ENCODE data around the gene CNNM3. TPM values are rescaled to one million over a fixed set of nuclear protein-coding genes. Genes with fewer than 3 reads are reported as not detected.
A peak's percentile ranks its signal among the peaks of the same experiment; 100 is the strongest.

CNNM3 gene
- total and polyA plus RNA-seq, 2 experiments from 2014 or later = 18.9 to 37.6 TPM

DNA sequence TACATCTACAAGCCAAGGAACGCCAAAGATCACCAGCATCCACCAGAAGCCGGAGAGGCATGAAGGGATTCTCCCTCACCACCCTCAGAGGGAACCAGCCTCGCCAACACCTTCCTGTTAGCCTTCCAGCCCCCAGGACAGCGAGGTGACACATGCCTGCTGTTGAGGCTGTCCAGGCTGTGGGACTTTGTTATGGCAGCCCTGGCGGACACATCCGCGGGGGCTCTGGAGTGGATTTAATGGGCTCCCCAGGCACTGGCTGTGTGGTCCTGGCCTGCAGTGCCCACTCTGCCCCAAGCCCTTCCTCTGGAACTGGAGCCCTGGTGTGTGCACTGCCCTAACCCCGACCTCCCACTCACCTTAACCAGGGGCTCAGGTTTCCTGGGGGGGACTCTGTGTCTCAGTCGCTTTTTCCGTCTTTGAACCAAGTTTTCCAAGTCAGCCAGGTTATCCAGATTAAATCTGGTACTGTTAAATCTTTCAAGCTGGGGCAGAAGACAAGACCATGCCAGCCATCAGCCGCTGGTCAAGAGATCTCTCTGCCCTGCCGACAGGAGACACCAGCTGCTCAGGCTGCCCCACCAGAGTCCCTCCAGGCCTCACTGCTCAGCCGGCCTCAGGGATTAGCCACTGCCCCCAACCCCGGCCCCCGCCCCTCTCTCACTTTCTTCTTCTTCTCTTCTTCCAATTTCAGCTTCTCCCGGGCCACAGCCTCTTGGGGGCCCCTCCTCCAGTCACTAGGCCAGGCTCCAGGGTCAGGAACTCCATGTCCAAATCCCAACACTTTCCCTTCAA lies 25.8 kb downstream of the CNNM3 start:
- Histone ChIP-seq H3K4me1 (ENCODE audit: low read depth) (peaks cover 4% of the 10 kb centered on the region), H3K4me3 (no peak overlapping the region)
- TF ChIP-seq, protein P1, sequence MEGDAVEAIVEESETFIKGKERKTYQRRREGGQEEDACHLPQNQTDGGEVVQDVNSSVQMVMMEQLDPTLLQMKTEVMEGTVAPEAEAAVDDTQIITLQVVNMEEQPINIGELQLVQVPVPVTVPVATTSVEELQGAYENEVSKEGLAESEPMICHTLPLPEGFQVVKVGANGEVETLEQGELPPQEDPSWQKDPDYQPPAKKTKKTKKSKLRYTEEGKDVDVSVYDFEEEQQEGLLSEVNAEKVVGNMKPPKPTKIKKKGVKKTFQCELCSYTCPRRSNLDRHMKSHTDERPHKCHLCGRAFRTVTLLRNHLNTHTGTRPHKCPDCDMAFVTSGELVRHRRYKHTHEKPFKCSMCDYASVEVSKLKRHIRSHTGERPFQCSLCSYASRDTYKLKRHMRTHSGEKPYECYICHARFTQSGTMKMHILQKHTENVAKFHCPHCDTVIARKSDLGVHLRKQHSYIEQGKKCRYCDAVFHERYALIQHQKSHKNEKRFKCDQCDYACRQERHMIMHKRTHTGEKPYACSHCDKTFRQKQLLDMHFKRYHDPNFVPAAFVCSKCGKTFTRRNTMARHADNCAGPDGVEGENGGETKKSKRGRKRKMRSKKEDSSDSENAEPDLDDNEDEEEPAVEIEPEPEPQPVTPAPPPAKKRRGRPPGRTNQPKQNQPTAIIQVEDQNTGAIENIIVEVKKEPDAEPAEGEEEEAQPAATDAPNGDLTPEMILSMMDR (IDR thresholded peaks at IDR 0.05; ENCODE audit: low read depth, low read length) = no peak

DNA sequence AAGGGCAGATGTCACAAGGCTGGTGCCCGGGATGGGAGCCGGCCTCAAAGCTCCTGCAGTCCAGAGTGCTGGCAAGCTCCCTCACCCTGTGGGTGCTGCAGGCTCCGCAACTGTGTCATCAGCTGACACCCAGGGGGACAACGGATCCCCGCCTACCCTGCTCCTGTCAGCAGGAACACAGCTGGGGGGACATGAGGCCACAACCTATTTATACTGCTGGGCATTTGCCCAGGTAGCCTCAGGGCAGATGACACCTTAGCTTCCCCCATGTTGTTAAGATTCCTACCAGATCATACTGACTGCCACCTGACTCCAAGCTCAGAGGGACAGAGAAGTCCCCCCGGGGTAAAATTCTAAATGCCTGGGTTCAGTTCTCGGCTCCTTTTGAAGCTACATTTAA lies 26.5 kb downstream of the CNNM3 start:
- H3K27ac ChIP-seq = peak overlapping the region; percentile 10

More for the DNA sequence above, 25.8 kb downstream of the CNNM3 start:
- DNase-seq (ENCODE audit: low read depth in 1 of 2, low spot score in 1 of 2) = no peak
- Histone ChIP-seq H3K27me3 (no peaks in the 10 kb centered on the region), H3K27ac (no peak overlapping the region), H3K36me3 (peaks cover 4% of the 10 kb centered on the region), H3K9me3 (ENCODE audit: low read depth) (no peaks in the 10 kb centered on the region)

DNA sequence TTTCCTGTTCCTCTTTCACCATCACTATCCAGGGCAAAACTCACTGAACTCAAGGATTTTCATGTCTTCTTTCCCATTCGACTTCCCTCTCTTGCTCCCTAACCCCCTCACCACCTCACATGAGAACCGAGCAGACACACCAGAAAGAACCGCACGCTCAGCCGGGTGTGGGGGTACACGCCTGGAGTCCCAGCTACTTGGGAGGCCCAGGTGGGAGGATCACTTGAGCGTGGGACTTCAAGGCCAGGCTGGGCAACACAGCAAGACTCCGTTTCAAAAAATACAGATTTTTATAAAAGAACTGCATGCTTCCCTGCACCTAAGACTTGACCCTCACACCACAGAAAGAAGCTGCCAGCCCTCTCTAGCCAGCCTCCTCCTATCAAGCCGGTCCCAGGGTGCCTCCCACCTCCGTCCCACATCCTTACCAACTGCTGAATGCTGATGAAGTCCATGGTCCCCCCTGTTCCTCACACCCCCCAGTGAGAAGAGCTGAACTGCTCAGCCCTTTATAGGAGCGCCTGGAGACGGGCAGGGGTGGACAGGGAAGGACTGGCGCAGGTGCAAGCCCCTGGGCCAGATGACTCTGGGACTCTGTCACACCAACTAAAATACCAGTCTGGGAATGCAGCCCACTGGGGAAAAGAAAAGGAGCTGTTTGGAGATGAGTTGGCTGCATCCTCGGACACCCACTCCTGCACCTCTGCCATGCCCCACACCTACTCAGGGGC lies 27.6 kb downstream of the CNNM3 start, which contains the start of gene ANKRD23:
Gene ANKRD23, minus strand, starts transcription at position 484 of the 731 bp plus-strand sequence. Its CDS starts 29 bp downstream, at position 455.
- TF ChIP-seq, protein P1 (IDR thresholded peaks at IDR 0.05; ENCODE audit: low read depth, low read length) = no peak
- Histone ChIP-seq H3K27ac (peak within 1 kb of the TSS; percentile 10), H3K9me3 (ENCODE audit: low read depth) (no peaks in the 10 kb centered on the region), H3K27me3 (no peaks in the 10 kb centered on the region), H3K4me1 (ENCODE audit: low read depth) (peaks cover 7% of the 10 kb centered on the region), H3K36me3 (no peaks in the 10 kb centered on the region), H3K4me3 (no peak within 1 kb of the TSS)
- DNase-seq (ENCODE audit: low read depth in 1 of 2, low spot score in 1 of 2) = no peak

More for the DNA sequence above, 26.5 kb downstream of the CNNM3 start:
- Histone ChIP-seq H3K4me1 (ENCODE audit: low read depth) (peaks cover 4% of the 10 kb centered on the region), H3K27me3 (no peaks in the 10 kb centered on the region), H3K9me3 (ENCODE audit: low read depth) (no peaks in the 10 kb centered on the region), H3K36me3 (no peaks in the 10 kb centered on the region), H3K4me3 (no peak overlapping the region)
- TF ChIP-seq, protein P1 (IDR thresholded peaks at IDR 0.05; ENCODE audit: low read depth, low read length) = no peak
- no peak for DNase-seq (ENCODE audit: low read depth in 1 of 2, low spot score in 1 of 2)

DNA sequence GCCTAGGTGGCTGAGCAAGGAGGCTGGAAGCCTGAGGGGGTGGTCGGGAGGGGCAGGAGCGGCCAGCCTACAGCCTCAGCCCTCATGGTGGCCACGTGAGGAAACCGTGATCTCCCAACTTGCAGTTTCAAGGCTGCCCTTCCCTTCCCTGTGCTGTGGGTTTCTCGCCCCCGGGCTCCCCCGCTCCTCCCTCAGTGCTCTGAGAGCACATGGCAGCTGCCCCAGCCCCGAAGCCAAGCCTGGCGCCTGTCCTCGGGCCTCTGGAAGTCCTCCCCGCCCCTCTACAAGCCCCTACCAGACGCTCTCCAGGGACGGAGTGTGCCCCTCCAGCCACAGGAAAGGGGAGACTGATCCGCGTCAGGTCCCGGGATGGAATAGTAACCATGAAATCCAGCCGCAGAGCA lies 28.3 kb downstream of the CNNM3 start:
- no peak for DNase-seq (ENCODE audit: low read depth in 1 of 2, low spot score in 1 of 2)
- Histone ChIP-seq H3K36me3 (no peaks in the 10 kb centered on the region), H3K27ac (no peak overlapping the region), H3K27me3 (no peaks in the 10 kb centered on the region), H3K9me3 (ENCODE audit: low read depth) (no peaks in the 10 kb centered on the region), H3K4me3 (no peak overlapping the region), H3K4me1 (ENCODE audit: low read depth) (peaks cover 7% of the 10 kb centered on the region)
- TF ChIP-seq, protein P1 (IDR thresholded peaks at IDR 0.05; ENCODE audit: low read depth, low read length) = no peak

DNA sequence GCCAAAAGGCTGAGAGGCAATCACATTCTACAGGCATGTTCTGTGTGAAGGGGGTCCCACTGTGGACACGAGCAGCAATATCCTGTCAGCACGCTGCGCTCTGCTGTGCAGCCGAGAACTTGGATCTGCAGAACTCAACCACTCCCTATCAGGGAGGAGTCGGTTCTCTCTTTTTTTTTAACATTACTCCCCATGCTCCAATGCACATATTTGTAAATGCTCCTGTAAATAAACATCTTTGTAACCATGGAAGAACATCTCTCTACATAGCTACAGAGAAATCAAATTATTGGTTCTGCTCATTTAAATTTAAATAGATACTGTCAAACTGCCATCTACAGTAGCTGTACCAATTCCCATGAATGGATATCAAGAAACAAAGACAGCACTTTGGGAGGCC lies 30.8 kb downstream of the CNNM3 start:
- TF ChIP-seq, protein P1 (IDR thresholded peaks at IDR 0.05; ENCODE audit: low read depth, low read length) = no peak
- Histone ChIP-seq H3K27ac (no peak overlapping the region), H3K4me3 (no peak overlapping the region), H3K9me3 (ENCODE audit: low read depth) (no peaks in the 10 kb centered on the region), H3K27me3 (no peaks in the 10 kb centered on the region), H3K4me1 (ENCODE audit: low read depth) (peaks cover 7% of the 10 kb centered on the region), H3K36me3 (peaks cover 12% of the 10 kb centered on the region)
- no peak for DNase-seq (ENCODE audit: low read depth in 1 of 2, low spot score in 1 of 2)
